ENCODE data around the gene TJP3.

The TJP3 gene

GRCh38 chr19:3690551-3691371 lies 17.4 kb upstream of the TJP3 start:
- DNase-seq (ENCODE audit: low read depth), result no peak

- DNase-seq (ENCODE audit: low read depth), result no peak
Observed at GRCh38 chr19:3691372-3691716, 16.8 kb upstream of the TJP3 start.

- no peak for DNase-seq (ENCODE audit: low read depth)
Observed at GRCh38 chr19:3691726-3692125, 16.5 kb upstream of the TJP3 start.

GRCh38 chr19:3692141-3693024 lies 15.8 kb upstream of the TJP3 start:
- DNase-seq (ENCODE audit: low read depth), result no peak

- no peak for DNase-seq (ENCODE audit: low read depth)
Observed at GRCh38 chr19:3693025-3693925, 14.9 kb upstream of the TJP3 start.

- no peak for DNase-seq (ENCODE audit: low read depth)
Observed at GRCh38 chr19:3694361-3695123, 13.6 kb upstream of the TJP3 start.

GRCh38 chr19:3695124-3695733 lies 13.0 kb upstream of the TJP3 start:
- no peak for DNase-seq (ENCODE audit: low read depth)

- DNase-seq (ENCODE audit: low read depth), result no peak
Observed at GRCh38 chr19:3695986-3696659, 12.1 kb upstream of the TJP3 start.

GRCh38 chr19:3696660-3696995 lies 11.6 kb upstream of the TJP3 start:
- no peak for DNase-seq (ENCODE audit: low read depth)

GRCh38 chr19:3697094-3697493 lies 11.1 kb upstream of the TJP3 start:
- DNase-seq (ENCODE audit: low read depth), result no peak

GRCh38 chr19:3697671-3698385 lies 10.4 kb upstream of the TJP3 start:
- no peak for DNase-seq (ENCODE audit: low read depth)

GRCh38 chr19:3698386-3698950 lies 9.7 kb upstream of the TJP3 start:
- DNase-seq (ENCODE audit: low read depth), result no peak

GRCh38 chr19:3698974-3699740 lies 9.0 kb upstream of the TJP3 start:
- peak; percentile 25 for DNase-seq (ENCODE audit: low read depth)

- DNase-seq (ENCODE audit: low read depth), result no peak
Observed at GRCh38 chr19:3699741-3700241, 8.4 kb upstream of the TJP3 start.

GRCh38 chr19:3700242-3701032 lies 7.7 kb upstream of the TJP3 start, which contains the start of gene PIP5K1C:
PIP5K1C (minus strand) TSS chr19:3700468; CDS start chr19:3700390, 78 bp downstream.
- peak; percentile 58 for DNase-seq (ENCODE audit: low read depth)

- DNase-seq (ENCODE audit: low read depth), result no peak
Observed at GRCh38 chr19:3701200-3701599, 7.0 kb upstream of the TJP3 start.

GRCh38 chr19:3707868-3708206 lies 347 bp upstream of the TJP3 start:
- DNase-seq (ENCODE audit: low read depth), result no peak
